Left forelimb (tissue), 1 donor: Measurements from ENCODE around the gene VPS37C.
A peak's percentile ranks its signal among the peaks of the same experiment; 100 is the strongest.

Experiments used
- DNase-seq: peaks from one replicate; pipeline ENCODE4 v3.0.0-alpha.2; 2018; ENCODE audit warnings: low spot score

Gene VPS37C

GRCh38 chr11:61133145-61133544 is 28.1 kb downstream of the VPS37C start:
- DNase-seq = no peak

- DNase-seq = no peak
Observed at GRCh38 chr11:61132646-61133045, 28.6 kb downstream of the VPS37C start.

- DNase-seq = no peak
Observed at GRCh38 chr11:61131998-61132555, 29.1 kb downstream of the VPS37C start.

GRCh38 chr11:61131586-61131985 is 29.6 kb downstream of the VPS37C start:
- DNase-seq = no peak

GRCh38 chr11:61131186-61131585 is 30.0 kb downstream of the VPS37C start:
- DNase-seq = no peak

GRCh38 chr11:61129639-61130523 is 31.3 kb downstream of the VPS37C start:
- DNase-seq = peak; percentile 89

- no peak for DNase-seq
Observed at GRCh38 chr11:61128947-61129638, 32.1 kb downstream of the VPS37C start.

- DNase-seq = no peak
Observed at GRCh38 chr11:61127991-61128390, 33.2 kb downstream of the VPS37C start.

GRCh38 chr11:61126256-61126655 is 35.0 kb downstream of the VPS37C start:
- DNase-seq = no peak

- no peak for DNase-seq
Observed at GRCh38 chr11:61125310-61125684, 35.9 kb downstream of the VPS37C start.

GRCh38 chr11:61124574-61125309 is 36.5 kb downstream of the VPS37C start:
- DNase-seq = no peak

- DNase-seq = no peak
Observed at GRCh38 chr11:61123775-61124571, 37.3 kb downstream of the VPS37C start.

GRCh38 chr11:61122761-61123160 is 38.5 kb downstream of the VPS37C start:
- no peak for DNase-seq

GRCh38 chr11:61121917-61122316 is 39.3 kb downstream of the VPS37C start:
- DNase-seq = no peak

GRCh38 chr11:61121192-61121831 is 39.9 kb downstream of the VPS37C start:
- no peak for DNase-seq

GRCh38 chr11:61120706-61121191 is 40.5 kb downstream of the VPS37C start:
- DNase-seq = no peak

- no peak for DNase-seq
Observed at GRCh38 chr11:61120099-61120705, 41.0 kb downstream of the VPS37C start.

GRCh38 chr11:61119571-61119970 is 41.7 kb downstream of the VPS37C start:
- DNase-seq = no peak

GRCh38 chr11:61119055-61119454 is 42.2 kb downstream of the VPS37C start:
- no peak for DNase-seq

- DNase-seq = no peak
Observed at GRCh38 chr11:61118406-61118805, 42.8 kb downstream of the VPS37C start.
